HL-60 (cell line): ENCODE results near the gene IFFO2.

Experiments used
- CTCF ChIP-seq: IDR thresholded peaks from one replicate; pipeline ENCODE4 v1.5.1; 2011; ENCODE audit warnings: low read length, control low read depth, inconsistent platforms; ENCODE audit not compliant: insufficient read depth
- POLR2AphosphoS5 ChIP-seq: IDR thresholded peaks from 2 replicates; pipeline ENCODE4 v1.6.1; 2012; ENCODE audit warnings: low read depth
- REST ChIP-seq: IDR thresholded peaks from 2 replicates; pipeline ENCODE4 v1.6.1; 2012; ENCODE audit warnings: low read depth; ENCODE audit not compliant: insufficient replicate concordance

GRCh38 chr1:18893120-18893519 lies 63.4 kb downstream of the IFFO2 start:
- TF ChIP-seq CTCF (no peak), POLR2AphosphoS5 (no peak), REST (no peak)
